Measurements from ENCODE around the gene LHX4. TPM values are rescaled to one million over a fixed set of nuclear protein-coding genes. Genes with fewer than 3 reads are reported as not detected.

LHX4 gene
- total RNA-seq, 1 donor from 2014 or later, result 0.36 TPM

- Mint-ChIP-seq H3K4me3 (ENCODE audit: unreplicated experiment) (no peak overlapping the region), H3K36me3 (ENCODE audit: low read depth, unreplicated experiment) (peaks cover 2% of the 10 kb centered on the region), H3K4me1 (ENCODE audit: low read depth, unreplicated experiment) (peaks cover 12% of the 10 kb centered on the region), H3K9me3 (ENCODE audit: unreplicated experiment) (no peaks in the 10 kb centered on the region), H3K27me3 (ENCODE audit: low read depth, unreplicated experiment) (no peaks in the 10 kb centered on the region), H3K27ac (ENCODE audit: unreplicated experiment) (no peak overlapping the region)
- no peak overlapping the region for H3K4me2 ChIP-seq (ENCODE audit: low read length)
- FAIRE-seq, result no peak
- no peak overlapping the region for H3K4me3 ChIP-seq (ENCODE audit: insufficient read depth, low read depth, low read length)
- no peaks in the 10 kb centered on the region for H3K79me2 ChIP-seq (ENCODE audit: insufficient read depth, low read length)
- H3K27me3 ChIP-seq (ENCODE audit: insufficient read depth, low read length), result no peaks in the 10 kb centered on the region
- TF ChIP-seq EZH2 (IDR thresholded peaks at IDR 0.05; ENCODE audit: insufficient read depth, low read length), result no peak
- no peak for TF ChIP-seq CTCF (IDR thresholded peaks at IDR 0.05; ENCODE audit: insufficient read depth, low read depth, low read length)
- DNase-seq (ENCODE audit: low read depth), result no peak
- H3K4me1 ChIP-seq (ENCODE audit: insufficient read depth, low read length), result no peaks in the 10 kb centered on the region
- no peak overlapping the region for H3K27ac ChIP-seq (ENCODE audit: low read depth, low read length)
- H3K9ac ChIP-seq (ENCODE audit: low read length), result no peak overlapping the region
- H3K36me3 ChIP-seq (ENCODE audit: insufficient read depth, low read length), result no peaks in the 10 kb centered on the region
- H3K9me3 ChIP-seq (ENCODE audit: insufficient read depth, low read depth, low read length), result no peaks in the 10 kb centered on the region
- H4K20me1 ChIP-seq (ENCODE audit: insufficient read depth, low read length), result peaks cover 7% of the 10 kb centered on the region
- no peak overlapping the region for H2AFZ ChIP-seq (ENCODE audit: low read depth, low read length)
Measured at GRCh38 chr1:180290265-180291001, 60.4 kb downstream of the LHX4 start.

DNA sequence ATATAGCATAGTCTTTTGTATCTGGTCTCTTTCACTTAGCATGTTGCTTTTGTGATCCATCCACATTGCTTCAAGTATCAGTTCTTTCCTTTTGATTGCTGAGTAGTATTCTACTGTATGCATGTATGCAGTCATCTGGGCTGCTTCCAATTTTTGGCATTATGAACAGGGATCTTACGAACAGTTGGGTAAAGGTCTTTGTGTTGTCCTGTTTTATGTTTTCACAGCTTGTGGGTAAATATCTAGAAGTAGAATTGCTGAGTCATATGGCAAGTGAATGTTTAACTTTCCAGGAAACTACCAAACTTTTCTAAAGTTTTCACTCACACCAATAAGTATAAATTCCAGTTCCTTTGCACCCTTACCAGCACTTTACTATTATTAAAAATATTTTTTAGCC lies 60.9 kb downstream of the LHX4 start:
- Mint-ChIP-seq H3K4me3 (ENCODE audit: unreplicated experiment) (no peak overlapping the region), H3K9me3 (ENCODE audit: unreplicated experiment) (no peaks in the 10 kb centered on the region), H3K27ac (ENCODE audit: unreplicated experiment) (no peak overlapping the region), H3K4me1 (ENCODE audit: low read depth, unreplicated experiment) (peaks cover 16% of the 10 kb centered on the region), H3K27me3 (ENCODE audit: low read depth, unreplicated experiment) (no peaks in the 10 kb centered on the region), H3K36me3 (ENCODE audit: low read depth, unreplicated experiment) (peaks cover 2% of the 10 kb centered on the region)
- H3K9ac ChIP-seq (ENCODE audit: low read length), result no peak overlapping the region
- H3K4me3 ChIP-seq (ENCODE audit: insufficient read depth, low read depth, low read length), result no peak overlapping the region
- no peak overlapping the region for H3K4me2 ChIP-seq (ENCODE audit: low read length)
- no peak for DNase-seq (ENCODE audit: low read depth)
- H3K27ac ChIP-seq (ENCODE audit: low read depth, low read length), result no peak overlapping the region
- no peaks in the 10 kb centered on the region for H3K9me3 ChIP-seq (ENCODE audit: insufficient read depth, low read depth, low read length)
- no peaks in the 10 kb centered on the region for H3K79me2 ChIP-seq (ENCODE audit: insufficient read depth, low read length)
- TF ChIP-seq CTCF (IDR thresholded peaks at IDR 0.05; ENCODE audit: insufficient read depth, low read depth, low read length), result no peak
- no peak for TF ChIP-seq EZH2 (IDR thresholded peaks at IDR 0.05; ENCODE audit: insufficient read depth, low read length)
- no peak overlapping the region for H2AFZ ChIP-seq (ENCODE audit: low read depth, low read length)
- no peak for FAIRE-seq
- peaks cover 7% of the 10 kb centered on the region for H4K20me1 ChIP-seq (ENCODE audit: insufficient read depth, low read length)
- H3K4me1 ChIP-seq (ENCODE audit: insufficient read depth, low read length), result no peaks in the 10 kb centered on the region
- no peaks in the 10 kb centered on the region for H3K27me3 ChIP-seq (ENCODE audit: insufficient read depth, low read length)
- H3K36me3 ChIP-seq (ENCODE audit: insufficient read depth, low read length), result no peaks in the 10 kb centered on the region

DNA sequence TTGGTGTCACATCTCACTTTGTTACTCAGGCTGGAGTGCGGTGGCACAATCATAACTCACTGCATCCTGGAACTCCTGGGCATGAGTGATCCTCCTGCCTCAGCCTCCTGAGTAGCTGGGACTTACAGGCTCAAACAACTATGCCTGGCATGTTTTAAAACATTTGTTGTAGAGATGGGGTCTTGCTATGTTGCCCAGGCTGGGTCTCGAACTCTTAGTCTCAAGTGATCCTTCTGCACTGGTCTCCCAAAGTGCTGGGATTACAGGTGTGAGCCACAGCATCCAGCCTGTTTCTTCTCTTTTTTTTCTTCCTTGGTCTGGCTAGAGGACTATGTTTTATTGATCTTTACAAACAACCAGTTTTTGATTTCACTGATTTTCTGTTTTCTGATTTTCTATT lies 64.6 kb downstream of the LHX4 start:
- H3K9ac ChIP-seq (ENCODE audit: low read length), result no peak overlapping the region
- no peak overlapping the region for H3K4me3 ChIP-seq (ENCODE audit: insufficient read depth, low read depth, low read length)
- no peaks in the 10 kb centered on the region for H4K20me1 ChIP-seq (ENCODE audit: insufficient read depth, low read length)
- no peak overlapping the region for H3K4me2 ChIP-seq (ENCODE audit: low read length)
- Mint-ChIP-seq H3K4me1 (ENCODE audit: low read depth, unreplicated experiment) (peaks cover 9% of the 10 kb centered on the region), H3K27ac (ENCODE audit: unreplicated experiment) (no peak overlapping the region), H3K9me3 (ENCODE audit: unreplicated experiment) (no peaks in the 10 kb centered on the region), H3K36me3 (ENCODE audit: low read depth, unreplicated experiment) (peaks cover 4% of the 10 kb centered on the region), H3K4me3 (ENCODE audit: unreplicated experiment) (no peak overlapping the region), H3K27me3 (ENCODE audit: low read depth, unreplicated experiment) (no peaks in the 10 kb centered on the region)
- no peak for TF ChIP-seq EZH2 (IDR thresholded peaks at IDR 0.05; ENCODE audit: insufficient read depth, low read length)
- TF ChIP-seq CTCF (IDR thresholded peaks at IDR 0.05; ENCODE audit: insufficient read depth, low read depth, low read length), result no peak
- no peaks in the 10 kb centered on the region for H3K79me2 ChIP-seq (ENCODE audit: insufficient read depth, low read length)
- no peak for FAIRE-seq
- no peaks in the 10 kb centered on the region for H3K27me3 ChIP-seq (ENCODE audit: insufficient read depth, low read length)
- no peak overlapping the region for H3K27ac ChIP-seq (ENCODE audit: low read depth, low read length)
- H3K36me3 ChIP-seq (ENCODE audit: insufficient read depth, low read length), result no peaks in the 10 kb centered on the region
- H2AFZ ChIP-seq (ENCODE audit: low read depth, low read length), result no peak overlapping the region
- H3K9me3 ChIP-seq (ENCODE audit: insufficient read depth, low read depth, low read length), result no peaks in the 10 kb centered on the region
- peaks cover 2% of the 10 kb centered on the region for H3K4me1 ChIP-seq (ENCODE audit: insufficient read depth, low read length)
- DNase-seq (ENCODE audit: low read depth), result no peak

All from astrocyte (in vitro differentiated cells and primary cell).